ENCODE measurements around the gene NTPCR.
A peak's percentile ranks its signal among the peaks of the same experiment; 100 is the strongest.

Gene NTPCR

DNA sequence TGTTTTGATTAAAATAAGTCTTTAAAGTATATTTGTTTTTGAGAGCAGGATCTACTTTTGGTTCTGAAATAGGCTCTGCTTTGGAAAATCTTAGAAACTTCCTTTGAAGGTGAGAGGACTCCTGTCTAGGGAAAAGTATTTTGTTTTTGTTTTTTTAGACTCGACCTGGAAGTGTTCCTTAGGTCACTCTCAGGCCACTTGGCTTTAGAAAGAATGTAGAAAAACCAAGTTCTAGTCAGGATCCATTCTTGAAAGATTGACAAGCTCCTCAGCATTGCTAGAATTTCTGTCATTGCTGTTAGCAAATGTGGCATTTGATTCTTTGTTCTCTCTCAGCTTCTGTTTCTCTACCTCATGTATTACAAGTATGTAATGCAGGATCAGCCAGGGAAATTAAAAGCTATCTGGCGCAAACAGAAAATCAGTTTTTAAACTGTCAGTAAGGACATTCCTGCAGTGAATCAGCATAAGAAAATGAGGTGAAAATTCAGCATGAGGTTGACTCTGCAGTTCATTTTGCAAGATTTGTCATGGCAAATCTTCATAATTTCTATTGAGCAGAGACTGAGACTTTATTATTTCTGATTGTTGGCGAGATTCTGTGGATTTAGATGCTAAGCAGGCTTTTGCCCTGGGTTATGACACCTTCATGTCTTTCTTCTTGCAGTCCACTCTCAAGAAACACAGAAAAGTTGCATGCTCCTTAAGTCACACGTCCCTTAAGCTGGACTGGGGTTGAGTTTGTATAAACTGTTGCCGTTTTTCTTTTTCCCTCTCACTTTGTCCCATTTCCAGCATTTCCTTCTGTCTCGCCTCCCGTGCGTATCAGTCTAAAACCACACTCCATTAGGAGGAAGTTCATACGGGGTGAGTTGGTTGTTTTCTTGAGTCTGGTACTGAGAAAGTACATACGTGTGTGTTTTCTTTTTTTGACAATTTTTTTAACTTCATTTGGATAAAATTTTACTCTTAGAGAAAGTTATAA lies 12.6 kb downstream of the NTPCR start:
- Histone ChIP-seq H3K4me3 (replicated peaks; ENCODE audit: insufficient read depth, low read length) (no peak overlapping the region), H3K27me3 (ENCODE audit: insufficient read depth, poor library complexity, severe bottlenecking) (no peaks in the 10 kb centered on the region), H3K27ac (replicated peaks) (peak overlapping the region; percentile 44)
- peak in 1 of 2 experiments; percentile 47 for DNase-seq (ENCODE audit: low read depth in 1 of 2, low spot score in 1 of 2)
- TF ChIP-seq, protein P1, sequence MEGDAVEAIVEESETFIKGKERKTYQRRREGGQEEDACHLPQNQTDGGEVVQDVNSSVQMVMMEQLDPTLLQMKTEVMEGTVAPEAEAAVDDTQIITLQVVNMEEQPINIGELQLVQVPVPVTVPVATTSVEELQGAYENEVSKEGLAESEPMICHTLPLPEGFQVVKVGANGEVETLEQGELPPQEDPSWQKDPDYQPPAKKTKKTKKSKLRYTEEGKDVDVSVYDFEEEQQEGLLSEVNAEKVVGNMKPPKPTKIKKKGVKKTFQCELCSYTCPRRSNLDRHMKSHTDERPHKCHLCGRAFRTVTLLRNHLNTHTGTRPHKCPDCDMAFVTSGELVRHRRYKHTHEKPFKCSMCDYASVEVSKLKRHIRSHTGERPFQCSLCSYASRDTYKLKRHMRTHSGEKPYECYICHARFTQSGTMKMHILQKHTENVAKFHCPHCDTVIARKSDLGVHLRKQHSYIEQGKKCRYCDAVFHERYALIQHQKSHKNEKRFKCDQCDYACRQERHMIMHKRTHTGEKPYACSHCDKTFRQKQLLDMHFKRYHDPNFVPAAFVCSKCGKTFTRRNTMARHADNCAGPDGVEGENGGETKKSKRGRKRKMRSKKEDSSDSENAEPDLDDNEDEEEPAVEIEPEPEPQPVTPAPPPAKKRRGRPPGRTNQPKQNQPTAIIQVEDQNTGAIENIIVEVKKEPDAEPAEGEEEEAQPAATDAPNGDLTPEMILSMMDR (IDR thresholded peaks at IDR 0.05; ENCODE audit: insufficient read depth, low read length): no peak
- TF ChIP-seq SPI1 (IDR thresholded peaks at IDR 0.05; ENCODE audit: borderline replicate concordance, low read depth): peak; percentile 12; the same call in 1 of the 2 replicates

GRCh38 chr1:232964601-232965000 lies 14.2 kb downstream of the NTPCR start:
- H3K27me3 ChIP-seq (ENCODE audit: insufficient read depth, poor library complexity, severe bottlenecking): no peaks in the 10 kb centered on the region
- no peak overlapping the region for H3K4me3 ChIP-seq (replicated peaks; ENCODE audit: insufficient read depth, low read length)
- no peak for DNase-seq (ENCODE audit: low read depth in 1 of 2, low spot score in 1 of 2)
- H3K27ac ChIP-seq (replicated peaks): no peak overlapping the region
- TF ChIP-seq REST (IDR thresholded peaks at IDR 0.05; ENCODE audit: insufficient replicate concordance, low read depth): no peak
- TF ChIP-seq POLR2AphosphoS5 (IDR thresholded peaks at IDR 0.05; ENCODE audit: low read depth): no peak
- TF ChIP-seq, protein P1 (IDR thresholded peaks at IDR 0.05; ENCODE audit: insufficient read depth, low read length): no peak
- no peak for TF ChIP-seq SPI1 (IDR thresholded peaks at IDR 0.05; ENCODE audit: borderline replicate concordance, low read depth)
- no peak for TF ChIP-seq GABPA (IDR thresholded peaks at IDR 0.05; ENCODE audit: low read depth)

GRCh38 chr1:232965124-232965911 lies 14.9 kb downstream of the NTPCR start:
- no peak for DNase-seq (ENCODE audit: low read depth in 1 of 2, low spot score in 1 of 2)
- Histone ChIP-seq H3K4me3 (replicated peaks; ENCODE audit: insufficient read depth, low read length) (no peak overlapping the region), H3K27me3 (ENCODE audit: insufficient read depth, poor library complexity, severe bottlenecking) (no peaks in the 10 kb centered on the region), H3K27ac (replicated peaks) (no peak overlapping the region)
- TF ChIP-seq POLR2AphosphoS5 (IDR thresholded peaks at IDR 0.05; ENCODE audit: low read depth) (no peak), SPI1 (IDR thresholded peaks at IDR 0.05; ENCODE audit: borderline replicate concordance, low read depth) (no peak), REST (IDR thresholded peaks at IDR 0.05; ENCODE audit: insufficient replicate concordance, low read depth) (no peak), GABPA (IDR thresholded peaks at IDR 0.05; ENCODE audit: low read depth) (no peak)
- TF ChIP-seq, protein P1 (IDR thresholded peaks at IDR 0.05; ENCODE audit: insufficient read depth, low read length): no peak

Data from HL-60 (cell line).